H9 (cell line): ENCODE results near the gene DCAF4. TPM values are rescaled to one million over a fixed set of nuclear protein-coding genes. Genes with fewer than 3 reads are reported as not detected.
"Not testable (repeated sequence)": the region's sequence is repeated elsewhere in the genome, so short reads cannot be mapped to it uniquely, and the experiment has no call there.

ENCODE experiments used
- DNase-seq: peaks from one replicate; pipeline ENCODE4 v3.0.0-alpha.2; 2017
- H2AFZ ChIP-seq: one replicate; pipeline ENCODE4 v1.6.1; 2013; ENCODE audit warnings: mild to moderate bottlenecking, low read length, control low read depth, moderate library complexity
- H2AK5ac ChIP-seq: 2 replicates; pipeline ENCODE4 v1.6.1; 2013; ENCODE audit warnings: low read length, control low read depth, mixed read lengths; ENCODE audit not compliant: insufficient read length
- H2BK120ac ChIP-seq: one replicate; pipeline ENCODE4 v1.6.1; 2013; ENCODE audit warnings: low read depth, mild to moderate bottlenecking, low read length, control low read depth, inconsistent platforms; ENCODE audit not compliant: poor library complexity, severe bottlenecking
- H2BK12ac ChIP-seq: 2 replicates; pipeline ENCODE4 v1.6.1; 2013; ENCODE audit warnings: low read length, control low read depth, mixed read lengths, low read depth; ENCODE audit not compliant: insufficient read length
- H2BK15ac ChIP-seq: 2 replicates; pipeline ENCODE4 v1.6.1; 2013; ENCODE audit warnings: low read depth, low read length, control low read depth
- H2BK20ac ChIP-seq: one replicate; pipeline ENCODE4 v1.6.1; 2013; ENCODE audit warnings: low read depth, mild to moderate bottlenecking, low read length, control low read depth, inconsistent platforms; ENCODE audit not compliant: poor library complexity, severe bottlenecking
- H2BK5ac ChIP-seq: 2 replicates; pipeline ENCODE4 v1.6.1; 2013; ENCODE audit warnings: low read length, control low read depth, mixed read lengths; ENCODE audit not compliant: insufficient read length
- H3K14ac ChIP-seq: 2 replicates; pipeline ENCODE4 v1.6.1; 2013; ENCODE audit warnings: low read length, control low read depth; ENCODE audit not compliant: insufficient read depth
- H3K18ac ChIP-seq: 2 replicates; pipeline ENCODE4 v1.6.1; 2013; ENCODE audit warnings: low read depth, mild to moderate bottlenecking, mixed read lengths, low read length, control low read depth; ENCODE audit not compliant: insufficient read length
- H3K23ac ChIP-seq: 2 replicates; pipeline ENCODE4 v1.6.1; 2013; ENCODE audit warnings: low read length, control low read depth, mixed read lengths, low read depth; ENCODE audit not compliant: insufficient read length
- H3K23me2 ChIP-seq: 2 replicates; pipeline ENCODE4 v1.6.1; 2013; ENCODE audit warnings: low read depth, mild to moderate bottlenecking, mixed read lengths, low read length, control low read depth; ENCODE audit not compliant: insufficient read length, poor library complexity, severe bottlenecking
- H3K27ac ChIP-seq: 2 replicates; pipeline ENCODE4 v1.5.1; 2013; ENCODE audit warnings: low read length, control low read depth, mixed read lengths, low read depth; ENCODE audit not compliant: insufficient read length
- H3K27me3 ChIP-seq: 2 replicates; pipeline ENCODE4 v1.6.1; 2013; ENCODE audit warnings: low read length, control low read depth, inconsistent platforms; ENCODE audit not compliant: insufficient read depth
- H3K4ac ChIP-seq: 2 replicates; pipeline ENCODE4 v1.6.1; 2013; ENCODE audit warnings: low read depth, mild to moderate bottlenecking, control low read depth, inconsistent platforms, low read length, moderate library complexity
- H3K4me1 ChIP-seq: 2 replicates; pipeline ENCODE4 v1.6.1; 2013; ENCODE audit warnings: low read length, control low read depth, inconsistent platforms; ENCODE audit not compliant: insufficient read depth
- H3K4me2 ChIP-seq: 2 replicates; pipeline ENCODE4 v1.6.1; 2013; ENCODE audit warnings: low read length, control low read depth, mixed read lengths; ENCODE audit not compliant: insufficient read length, insufficient read depth
- H3K56ac ChIP-seq: 2 replicates; pipeline ENCODE4 v1.6.1; 2013; ENCODE audit warnings: low read depth, mild to moderate bottlenecking, mixed read lengths, low read length, control low read depth; ENCODE audit not compliant: insufficient read length
- H3K79me1 ChIP-seq: 2 replicates; pipeline ENCODE4 v1.6.1; 2013; ENCODE audit warnings: low read depth, mild to moderate bottlenecking, moderate library complexity, low read length, control low read depth, inconsistent platforms; ENCODE audit not compliant: insufficient read depth, poor library complexity, severe bottlenecking
- H3K79me2 ChIP-seq: 2 replicates; pipeline ENCODE4 v1.6.1; 2013; ENCODE audit warnings: low read length, control low read depth, inconsistent platforms; ENCODE audit not compliant: insufficient read depth
- H3K9ac ChIP-seq: 2 replicates; pipeline ENCODE4 v1.6.1; 2013; ENCODE audit warnings: low read length, control low read depth, mixed read lengths; ENCODE audit not compliant: insufficient read length; ENCODE audit errors: extremely low read depth
- H3K9me3 ChIP-seq: one replicate; pipeline ENCODE4 v1.6.1; 2013; ENCODE audit warnings: low read depth, low read length, inconsistent platforms; ENCODE audit not compliant: control insufficient read depth
- H3T11ph ChIP-seq: one replicate; pipeline ENCODE4 v1.6.1; 2013; ENCODE audit warnings: mild to moderate bottlenecking, low read length, control low read depth, inconsistent platforms
- H4K20me1 ChIP-seq: one replicate; pipeline ENCODE4 v1.6.1; 2013; ENCODE audit not compliant: control insufficient read depth, insufficient read length, insufficient read depth
- H4K5ac ChIP-seq: 2 replicates; pipeline ENCODE4 v1.6.1; 2013; ENCODE audit warnings: low read depth, mild to moderate bottlenecking, mixed read lengths, low read length, control low read depth; ENCODE audit not compliant: insufficient read length
- H4K8ac ChIP-seq: replicated peaks from 2 replicates; pipeline ENCODE4 v1.6.1; 2013; ENCODE audit warnings: low read length, control low read depth, mixed read lengths, low read depth; ENCODE audit not compliant: insufficient read length
- H4K91ac ChIP-seq: 2 replicates; pipeline ENCODE4 v1.6.1; 2013; ENCODE audit warnings: low read depth, mild to moderate bottlenecking, moderate library complexity, mixed read lengths, low read length, control low read depth; ENCODE audit not compliant: insufficient read length
- H3K27ac Mint-ChIP-seq, 3 experiments: 2 replicates in 2 of 3; 3 replicates in 1 of 3; pipeline ENCODE4 v1.8.0; 2020 to 2021; ENCODE audit warnings: mixed read lengths in 3 of 3, mild to moderate bottlenecking in 1 of 3, moderate library complexity in 1 of 3
- H3K27me3 Mint-ChIP-seq: 2 replicates; pipeline ENCODE4 v1.8.0; 2021; ENCODE audit warnings: low read depth, mild to moderate bottlenecking, moderate library complexity, mixed read lengths
- H3K36me3 Mint-ChIP-seq, 3 experiments: 2 replicates in 2 of 3; 3 replicates in 1 of 3; pipeline ENCODE4 v1.8.0; 2020 to 2021; ENCODE audit warnings: low read depth in 3 of 3, mixed read lengths in 3 of 3; ENCODE audit not compliant: insufficient read depth in 1 of 3
- H3K4me1 Mint-ChIP-seq, 2 experiments: 2 replicates each; pipeline ENCODE4 v1.8.0; 2020; ENCODE audit warnings: mixed read lengths in 2 of 2
- H3K4me3 Mint-ChIP-seq, 2 experiments: 2 replicates in 1 of 2; 3 replicates in 1 of 2; pipeline ENCODE4 v1.8.0; 2020 to 2021; ENCODE audit warnings: mild to moderate bottlenecking in 2 of 2, mixed read lengths in 2 of 2, moderate library complexity in 1 of 2
- H3K9me3 Mint-ChIP-seq, 2 experiments: 2 replicates in 1 of 2; 3 replicates in 1 of 2; pipeline ENCODE4 v1.8.0; 2020; ENCODE audit warnings: mild to moderate bottlenecking in 2 of 2, mixed read lengths in 2 of 2, moderate library complexity in 1 of 2
- WGBS: extraction: QIAGEN DNeasy Blood & Tissue Kit; methylation state at CpG from one replicate; pipeline ENCODE4 v1.1.7; 2013; ENCODE audit warnings: missing lambda C conversion rate, low lambda C conversion rate, mixed read lengths; ENCODE audit not compliant: insufficient read length; ENCODE audit errors: extremely low coverage; 5-methylcytosine and 5-hydroxymethylcytosine counted together
- total RNA-seq: library from RNA; stranded (reverse); gene quantifications from 2 replicates; pipeline ENCODE4 v1.2.1, GENCODE V29; 2021
- TF ChIP-seq, protein P1 (sequence below): fragments of 200-600 bp; sonication (generic); conservative IDR thresholded peaks from 3 replicates; pipeline ENCODE4 v1.8.0; 2021; ENCODE audit warnings: antibody characterized with exemption, mild to moderate bottlenecking

Gene DCAF4
- total RNA-seq, 1 experiment from 2014 or later, result 32.0 TPM

DNA sequence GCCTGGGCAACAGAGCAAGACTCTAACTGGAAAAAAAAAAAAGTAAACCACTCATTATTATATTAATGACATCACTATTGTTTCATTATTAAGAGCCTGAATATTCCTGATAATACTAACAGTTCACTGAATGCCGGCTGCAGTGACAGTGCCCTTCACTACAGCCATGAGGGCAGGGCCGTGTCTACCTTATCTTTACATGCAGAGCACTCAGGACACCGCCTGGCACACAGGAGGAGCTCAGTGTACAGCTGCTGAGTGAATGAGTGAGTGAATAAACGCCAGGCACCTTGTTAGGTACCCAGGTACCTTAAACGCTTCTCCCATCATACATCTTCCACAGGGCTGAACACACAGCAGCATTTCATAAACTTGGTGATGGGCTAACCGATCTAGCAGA lies 77.4 kb downstream of the DCAF4 start:
- Histone ChIP-seq H3K18ac (no peak overlapping the region), H3K27ac (no peak overlapping the region), H3K9me3 (no peaks in the 10 kb centered on the region), H2AK5ac (no peak overlapping the region), H3T11ph (no peak overlapping the region), H3K79me1 (no peaks in the 10 kb centered on the region), H3K4me2 (no peak overlapping the region), H3K27me3 (no peaks in the 10 kb centered on the region), H2AFZ (no peak overlapping the region), H3K56ac (no peak overlapping the region), H4K5ac (no peak overlapping the region), H3K23me2 (no peaks in the 10 kb centered on the region), H4K91ac (no peak overlapping the region), H4K8ac (no peak overlapping the region), H4K20me1 (no peaks in the 10 kb centered on the region), H2BK120ac (no peak overlapping the region), H2BK15ac (no peak overlapping the region), H2BK12ac (no peak overlapping the region), H3K4ac (no peak overlapping the region), H3K23ac (no peak overlapping the region), H3K9ac (no peak overlapping the region), H3K79me2 (no peaks in the 10 kb centered on the region), H2BK20ac (no peak overlapping the region), H3K4me1 (no peaks in the 10 kb centered on the region; the same call in 1 of the 2 replicates), H3K14ac (no peak overlapping the region), H2BK5ac (no peak overlapping the region)
- Mint-ChIP-seq H3K9me3 (no peaks in the 10 kb centered on the region), H3K4me3 (no peak overlapping the region), H3K27me3 (no peaks in the 10 kb centered on the region), H3K27ac (peak overlapping the region in 2 of 3 experiments; percentile 3 to 80; a peak in 1 of 7 replicates), H3K4me1 (peaks cover 12 to 19% of the 10 kb centered on the region in 2 experiments), H3K36me3 (peaks cover 0 to 8% (median 4%) of the 10 kb centered on the region in 3 experiments; a peak in 2 of 7 replicates)
- TF ChIP-seq, protein P1, sequence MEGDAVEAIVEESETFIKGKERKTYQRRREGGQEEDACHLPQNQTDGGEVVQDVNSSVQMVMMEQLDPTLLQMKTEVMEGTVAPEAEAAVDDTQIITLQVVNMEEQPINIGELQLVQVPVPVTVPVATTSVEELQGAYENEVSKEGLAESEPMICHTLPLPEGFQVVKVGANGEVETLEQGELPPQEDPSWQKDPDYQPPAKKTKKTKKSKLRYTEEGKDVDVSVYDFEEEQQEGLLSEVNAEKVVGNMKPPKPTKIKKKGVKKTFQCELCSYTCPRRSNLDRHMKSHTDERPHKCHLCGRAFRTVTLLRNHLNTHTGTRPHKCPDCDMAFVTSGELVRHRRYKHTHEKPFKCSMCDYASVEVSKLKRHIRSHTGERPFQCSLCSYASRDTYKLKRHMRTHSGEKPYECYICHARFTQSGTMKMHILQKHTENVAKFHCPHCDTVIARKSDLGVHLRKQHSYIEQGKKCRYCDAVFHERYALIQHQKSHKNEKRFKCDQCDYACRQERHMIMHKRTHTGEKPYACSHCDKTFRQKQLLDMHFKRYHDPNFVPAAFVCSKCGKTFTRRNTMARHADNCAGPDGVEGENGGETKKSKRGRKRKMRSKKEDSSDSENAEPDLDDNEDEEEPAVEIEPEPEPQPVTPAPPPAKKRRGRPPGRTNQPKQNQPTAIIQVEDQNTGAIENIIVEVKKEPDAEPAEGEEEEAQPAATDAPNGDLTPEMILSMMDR, result no peak
- no peak for DNase-seq
- no CpG with 5 or more reads among the region's 6 CpGs for WGBS

DNA sequence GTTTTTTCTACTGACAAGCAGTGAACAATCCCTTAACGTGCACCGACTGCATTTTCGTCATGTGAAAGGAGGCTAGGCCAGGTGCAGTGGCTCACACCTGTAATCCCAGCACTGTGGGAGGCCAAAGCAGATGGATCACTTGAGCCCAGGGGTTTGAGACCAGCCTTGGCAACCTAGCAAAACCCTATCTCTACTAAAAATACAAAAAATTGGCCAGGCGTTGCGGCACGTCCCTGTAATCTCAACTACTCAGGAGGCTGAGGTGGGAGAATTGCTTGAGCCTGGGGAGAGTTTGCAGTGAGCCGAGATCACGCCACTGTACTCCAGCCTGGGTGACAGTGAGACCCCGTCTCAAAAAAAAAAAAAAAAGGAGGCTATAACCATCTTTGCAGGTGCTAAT lies 78.4 kb downstream of the DCAF4 start:
- H2AK5ac ChIP-seq, H3K9ac ChIP-seq, H3K4ac ChIP-seq, H3K27ac ChIP-seq, H3K9me3 Mint-ChIP-seq, DNase-seq, H3K14ac ChIP-seq, H3K27ac Mint-ChIP-seq, H2BK120ac ChIP-seq, H3K23ac ChIP-seq, H3K23me2 ChIP-seq, H3K56ac ChIP-seq, H3K4me3 Mint-ChIP-seq, H3T11ph ChIP-seq, H3K4me2 ChIP-seq, H2BK15ac ChIP-seq, H2BK20ac ChIP-seq, H2BK5ac ChIP-seq, H3K27me3 Mint-ChIP-seq, H3K79me2 ChIP-seq, H2AFZ ChIP-seq, H4K5ac ChIP-seq, H3K4me1 ChIP-seq, H4K20me1 ChIP-seq, H3K36me3 Mint-ChIP-seq, H3K27me3 ChIP-seq, H2BK12ac ChIP-seq, H3K79me1 ChIP-seq, H3K18ac ChIP-seq, H4K91ac ChIP-seq, H3K9me3 ChIP-seq, H4K8ac ChIP-seq: not testable (repeated sequence)
- H3K4me1 Mint-ChIP-seq, result peaks cover 12 to 15% of the 10 kb centered on the region in 2 experiments
- WGBS, result no CpG with 5 or more reads among the region's 9 CpGs
